Stimulated activated CD4-positive, alpha-beta T cell treated with anti-CD3 and anti-CD28 coated beads, TNF-alpha, amount 100 ng/mL, for 1 hour (primary cell): Measurements from ENCODE around the gene AXL.
"Not testable (repeated sequence)": the region's sequence is repeated elsewhere in the genome, so short reads cannot be mapped to it uniquely, and the experiment has no call there.

Source experiments
- DNase-seq, 3 donors: peaks; one replicate each; pipeline ENCODE4 v3.0.0-alpha.2; 2020; ENCODE audit warnings: low read depth in 3 of 3, low spot score in 1 of 3

AXL gene

GRCh38 chr19:41206456-41206855 is 12.6 kb upstream of the AXL start:
- no peak for DNase-seq

- DNase-seq, result no peak
Observed at GRCh38 chr19:41206926-41207750, 11.9 kb upstream of the AXL start.

DNA sequence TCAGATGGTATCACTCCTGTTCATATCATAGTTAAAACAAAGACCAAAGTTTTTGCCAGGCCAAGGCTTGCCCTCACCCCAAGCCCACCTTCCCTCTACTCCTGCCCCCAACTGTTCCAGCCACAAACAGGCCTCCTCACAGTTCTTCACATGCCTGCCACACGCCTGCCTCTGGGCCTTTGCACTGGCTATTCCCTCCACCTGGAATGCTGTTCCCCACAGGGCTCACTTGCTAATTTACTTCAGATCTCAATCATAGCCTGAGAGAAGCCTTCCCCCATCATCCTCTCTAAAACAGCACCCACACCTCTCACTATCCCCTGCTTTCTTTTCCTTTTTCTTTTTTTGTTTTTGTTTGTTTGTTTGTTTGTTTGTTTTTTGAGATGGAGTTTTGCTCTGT is 4.9 kb upstream of the AXL start:
- DNase-seq, result no peak

DNA sequence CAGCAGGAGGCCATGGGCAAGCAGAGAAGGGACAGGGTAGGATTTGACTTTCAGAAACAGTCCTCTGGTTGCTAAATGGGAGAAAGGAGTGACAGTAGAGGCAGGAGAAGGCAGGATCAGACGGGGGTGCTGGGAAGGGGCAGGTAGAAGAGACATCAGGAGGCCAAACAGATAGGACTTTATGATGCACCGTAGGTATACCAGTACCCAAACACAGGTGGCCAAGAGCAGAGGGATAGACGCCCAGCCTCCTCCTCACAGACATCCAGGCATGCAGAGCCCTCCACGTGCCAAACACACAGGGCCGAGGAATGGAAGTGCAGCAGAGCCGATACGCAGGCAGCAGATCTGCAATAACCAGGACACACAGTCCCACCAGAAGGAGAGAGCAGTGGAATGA is 1.3 kb upstream of the AXL start:
- DNase-seq, result no peak

GRCh38 chr19:41218249-41218614 is 791 bp upstream of the AXL start:
- DNase-seq, result no peak

- no peak for DNase-seq
Observed at GRCh38 chr19:41219924-41220567, 1.0 kb downstream of the AXL start.

GRCh38 chr19:41220811-41221210 is 1.8 kb downstream of the AXL start:
- no peak for DNase-seq

DNA sequence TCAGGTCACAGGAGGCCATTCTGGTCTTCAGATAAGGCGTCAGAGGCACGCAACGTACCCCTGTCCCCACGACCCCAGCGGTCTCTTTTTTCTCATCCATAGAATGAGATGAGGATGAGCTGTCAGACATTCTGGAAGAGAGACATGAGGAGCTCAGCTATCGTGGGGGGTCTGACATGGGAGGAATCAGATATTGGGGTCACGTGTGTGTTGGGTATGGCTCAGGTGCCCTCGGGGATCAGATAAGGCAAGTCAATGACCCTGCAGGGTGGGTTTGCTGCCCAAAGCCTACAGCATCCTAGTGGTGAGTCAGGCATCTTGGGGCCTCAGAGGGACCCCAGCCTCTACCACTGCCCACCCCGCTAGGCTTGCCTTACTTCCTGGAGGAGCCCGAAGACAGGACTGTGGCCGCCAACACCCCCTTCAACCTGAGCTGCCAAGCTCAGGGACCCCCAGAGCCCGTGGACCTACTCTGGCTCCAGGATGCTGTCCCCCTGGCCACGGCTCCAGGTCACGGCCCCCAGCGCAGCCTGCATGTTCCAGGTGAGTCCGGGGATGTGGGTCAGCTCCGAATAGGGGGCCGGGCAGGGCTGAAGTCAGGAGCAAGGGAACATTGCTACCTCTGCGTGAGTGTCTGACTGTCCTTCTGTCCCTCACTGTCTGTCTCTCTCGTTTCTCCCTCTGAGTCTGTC is 2.6 kb downstream of the AXL start:
- DNase-seq, result no peak

- DNase-seq, result no peak
Observed at GRCh38 chr19:41222240-41222639, 3.2 kb downstream of the AXL start.

DNA sequence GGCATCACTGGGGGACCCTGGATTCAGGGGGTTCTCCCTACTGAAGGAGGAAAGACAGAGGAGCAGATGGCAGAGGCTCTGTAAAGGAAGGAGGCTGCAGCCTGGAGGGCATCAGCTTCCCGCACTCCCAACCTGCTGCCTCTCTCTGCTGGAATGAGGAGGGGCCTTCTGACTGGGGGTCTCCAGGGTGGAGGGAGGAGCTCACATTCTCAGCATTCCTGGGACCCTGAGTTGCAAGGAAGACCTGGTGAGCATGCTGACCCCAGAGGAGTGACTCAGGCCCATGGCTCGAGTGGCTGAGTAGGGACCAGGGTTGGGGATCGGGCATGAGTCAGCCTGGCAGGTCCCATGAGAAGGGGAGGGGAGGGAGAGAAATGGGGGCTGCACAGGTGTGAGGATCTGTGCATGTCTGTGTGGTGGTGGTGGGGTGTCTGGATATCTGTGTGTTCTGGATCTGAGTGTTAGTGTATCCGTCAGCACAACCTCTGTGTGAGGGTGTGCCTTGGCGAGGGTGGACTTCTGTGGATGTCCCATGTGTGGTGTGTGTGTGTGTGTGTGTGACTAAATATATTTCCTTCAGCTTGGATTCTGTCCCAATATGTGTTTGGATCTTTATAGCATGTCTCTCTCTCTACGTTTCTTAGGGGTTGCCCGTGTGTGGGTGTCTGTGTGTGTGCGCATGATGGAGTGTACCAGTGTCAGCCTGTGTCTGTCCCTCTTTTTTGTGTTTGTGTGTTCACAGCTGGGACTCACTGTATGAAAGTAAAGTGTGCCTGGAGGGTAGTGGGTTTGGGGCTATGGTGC is 4.6 kb downstream of the AXL start:
- no peak for DNase-seq

DNA sequence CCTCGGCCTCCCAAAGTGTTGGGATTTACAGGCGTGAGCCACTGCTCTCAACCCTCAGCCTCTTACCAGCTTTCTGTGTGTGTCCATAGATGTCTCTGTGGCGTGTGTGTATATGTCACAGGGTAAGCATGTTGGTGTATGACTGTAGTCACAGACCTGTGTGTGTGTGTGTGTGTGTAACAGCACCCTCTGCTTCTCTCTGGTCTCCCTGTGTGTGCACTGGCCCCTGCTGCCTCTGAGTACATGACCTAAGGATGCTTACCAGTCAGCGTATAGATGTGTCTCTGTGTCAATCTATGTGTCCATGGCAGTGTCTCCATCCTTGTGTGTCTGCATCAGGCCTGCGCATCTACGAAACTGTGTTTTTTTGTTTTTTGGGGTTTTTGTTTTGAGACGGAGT is 5.6 kb downstream of the AXL start:
- no peak for DNase-seq

DNA sequence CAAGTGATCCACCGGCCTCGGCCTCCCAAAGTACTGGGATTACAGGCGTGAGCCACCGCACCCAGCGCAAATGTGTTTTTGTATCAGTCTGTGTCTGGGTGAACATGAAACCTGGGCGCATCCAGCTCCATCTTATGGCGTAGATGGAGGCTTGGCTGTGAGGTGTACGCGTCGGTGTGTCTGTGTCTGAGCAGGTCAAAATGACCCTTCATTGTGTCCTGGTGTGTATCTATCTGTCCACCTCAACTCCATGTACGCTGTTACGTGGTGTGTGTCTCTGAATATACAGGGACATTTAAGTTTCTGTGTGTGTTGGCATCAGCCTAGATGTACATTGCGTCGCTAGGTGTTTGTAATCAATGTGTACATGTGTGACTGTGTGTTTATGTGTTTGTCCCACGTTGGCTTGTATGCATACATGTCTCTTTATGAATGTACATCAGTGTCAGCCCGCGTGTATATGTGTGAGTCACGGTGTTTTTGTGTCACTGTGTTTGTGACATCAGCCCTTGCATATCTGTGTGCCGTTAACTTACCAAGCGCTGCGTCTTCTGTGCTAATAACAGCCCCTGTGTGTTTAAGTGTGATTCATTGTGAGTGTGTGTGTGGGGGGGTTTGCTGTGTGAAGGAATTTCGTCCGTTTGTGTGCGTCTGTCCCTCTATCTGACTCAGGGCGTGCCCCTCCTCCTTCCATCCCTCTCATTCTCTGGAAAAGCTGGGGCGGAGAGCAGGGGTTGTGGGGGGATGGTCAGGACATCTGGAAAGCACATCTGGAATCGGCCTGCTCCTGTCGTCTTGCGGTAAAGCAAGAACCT is 6.4 kb downstream of the AXL start:
- DNase-seq, result peak in 1 of 3 donors; percentile 8

DNA sequence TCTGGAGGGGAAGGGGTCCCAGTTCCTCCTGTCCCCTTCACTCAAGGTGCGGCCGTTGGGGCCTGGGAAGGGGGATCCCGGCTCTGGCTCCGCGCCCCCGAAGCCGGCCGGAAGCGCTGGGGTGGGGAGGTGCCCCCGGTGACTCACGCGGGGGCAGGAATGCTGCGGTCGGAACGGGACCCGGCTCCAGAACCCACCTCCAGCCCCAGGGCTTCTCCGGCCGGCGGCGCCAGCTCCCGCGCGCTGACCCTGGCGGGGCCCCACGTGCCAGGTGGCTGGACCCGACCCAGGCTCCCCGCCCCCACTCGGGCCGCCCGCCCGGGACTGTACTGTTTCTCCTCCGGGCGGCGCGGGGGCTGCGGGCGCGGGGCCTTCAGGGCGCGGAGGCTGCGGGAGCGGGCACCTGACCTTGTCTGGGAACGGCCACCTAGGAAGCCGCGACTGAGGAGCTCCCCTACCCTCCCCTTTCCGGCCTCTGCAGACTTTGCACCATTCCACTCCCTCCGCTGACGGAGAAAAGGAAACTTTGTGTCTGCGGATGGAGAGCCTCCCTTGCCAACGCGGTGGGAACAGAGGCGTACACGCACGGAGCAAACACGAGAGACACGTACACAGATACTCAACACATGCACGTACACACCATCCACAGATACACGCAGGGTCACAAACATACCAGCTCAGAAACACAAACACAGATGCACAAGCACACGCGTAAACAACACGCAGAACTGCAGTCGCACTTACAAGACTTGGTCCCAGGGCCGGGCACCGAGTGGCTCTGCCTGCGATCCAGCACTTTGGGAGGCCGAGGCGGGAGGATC is 7.2 kb downstream of the AXL start:
- peak in 2 of 3 donors; percentile 18 to 28 for DNase-seq

DNA sequence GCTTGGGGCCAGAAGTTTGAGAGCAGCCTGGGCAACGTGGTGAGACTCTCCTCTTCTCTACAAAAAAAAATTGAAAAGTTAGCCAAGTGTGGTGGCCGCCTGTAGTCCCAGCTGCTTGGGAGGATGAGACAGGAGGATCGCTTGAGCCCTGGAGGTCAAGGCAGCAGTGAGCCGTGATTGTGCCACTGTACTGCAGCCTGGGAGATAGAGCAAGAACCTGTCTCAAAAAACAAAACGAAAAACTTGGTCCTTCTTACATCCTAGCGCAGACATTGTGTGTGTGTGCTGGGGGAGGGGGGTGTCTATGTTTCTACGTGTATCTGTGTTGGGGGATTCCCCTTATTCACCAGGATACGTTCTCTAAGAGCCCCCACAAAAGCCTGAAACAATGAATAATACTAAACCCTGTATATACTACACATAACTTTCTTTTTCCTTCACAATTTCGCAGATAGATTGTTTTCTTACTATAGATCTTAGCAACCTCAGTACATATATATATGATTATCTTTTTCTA is 7.9 kb downstream of the AXL start:
- DNase-seq, result no peak

GRCh38 chr19:41228486-41228885 is 9.5 kb downstream of the AXL start:
- no peak for DNase-seq

DNA sequence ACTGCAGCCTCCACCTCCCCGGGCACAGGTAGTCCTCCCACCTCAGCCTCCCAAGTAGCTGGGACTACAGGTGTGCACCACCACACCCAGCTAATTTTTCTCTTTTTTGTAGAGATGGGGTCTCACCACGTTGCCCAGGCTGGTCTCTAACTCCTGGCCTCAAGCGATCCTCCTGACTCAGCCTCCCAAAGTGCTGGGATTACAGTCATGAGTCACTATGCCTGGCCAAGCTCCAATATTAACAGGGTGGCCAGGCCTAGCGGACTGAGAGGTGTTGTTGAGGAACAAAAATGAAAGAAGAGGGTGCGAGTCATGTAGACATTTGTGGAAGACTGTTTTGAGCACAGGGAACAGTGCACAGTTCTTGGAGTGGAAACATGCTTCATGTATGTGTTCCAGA is 10.3 kb downstream of the AXL start:
- DNase-seq, result not testable (repeated sequence)

DNA sequence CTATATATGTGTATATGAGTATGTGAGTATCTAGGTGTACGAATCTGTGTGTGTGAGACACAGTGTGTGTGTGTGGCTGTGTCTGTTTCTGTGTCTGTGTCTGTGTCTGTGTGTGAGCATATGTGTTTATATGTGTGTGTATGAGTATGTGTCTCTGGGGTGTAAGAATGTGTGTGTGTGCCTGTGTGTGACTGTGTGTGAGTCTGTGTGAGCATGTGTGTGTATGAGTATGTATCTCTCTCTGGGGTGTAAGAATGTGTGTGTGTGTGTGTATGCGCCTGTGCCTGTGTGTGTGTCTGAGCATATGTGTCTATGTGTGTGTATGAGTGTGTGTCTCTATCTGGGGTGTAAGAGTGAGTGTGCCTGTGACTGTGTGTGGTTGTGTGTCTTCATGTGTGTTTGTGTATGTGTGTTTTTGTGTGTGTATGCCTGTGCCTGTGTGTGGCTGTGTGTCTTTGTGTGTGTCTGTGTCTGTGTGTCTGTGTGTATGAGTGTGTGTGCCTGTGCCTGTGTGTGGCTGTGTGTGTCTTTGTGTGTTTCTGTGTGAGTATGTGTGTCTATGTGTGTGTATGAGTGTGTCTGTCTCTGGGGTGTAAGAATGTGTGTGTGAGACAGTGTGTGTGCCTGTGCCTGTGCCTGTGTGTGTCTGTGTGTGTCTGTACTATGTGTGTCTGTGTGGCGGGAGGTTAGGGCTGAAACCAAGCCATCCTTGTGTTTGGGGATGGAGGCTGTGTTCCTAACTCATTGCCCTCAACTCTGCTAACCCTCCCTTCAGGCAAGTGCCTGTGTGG is 11.2 kb downstream of the AXL start:
- no peak for DNase-seq

DNA sequence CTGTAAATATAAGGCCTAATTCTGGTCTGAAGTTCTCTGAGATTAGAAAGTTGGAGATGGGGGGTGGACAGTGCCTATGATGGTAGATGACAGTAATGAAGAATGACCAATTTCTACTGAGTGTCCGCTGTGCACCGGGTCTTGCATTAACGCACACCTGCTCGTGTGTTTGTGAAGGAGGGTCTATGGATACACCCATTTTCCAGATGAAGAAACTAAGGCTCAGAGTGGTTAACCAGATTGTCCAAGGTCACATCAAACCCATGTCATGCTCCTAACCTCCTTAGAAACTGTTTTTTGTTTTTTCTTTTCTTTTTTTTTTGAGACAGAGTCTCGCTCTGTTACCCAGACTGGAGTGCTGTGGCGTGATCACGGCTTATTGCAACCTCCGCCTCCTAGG is 13.7 kb downstream of the AXL start:
- no peak for DNase-seq

GRCh38 chr19:41233748-41234240 is 14.8 kb downstream of the AXL start:
- no peak for DNase-seq
